GM18499 (cell line): ENCODE data around the gene DLGAP5.

Experiments used
- ATAC-seq: cut with Tn5 transposase; IDR thresholded peaks from one replicate; pipeline ENCODE4 v1.9.1; 2021; ENCODE audit warnings: moderate number of reproducible peaks; ENCODE audit not compliant: insufficient read depth, unreplicated experiment

Gene DLGAP5

DNA sequence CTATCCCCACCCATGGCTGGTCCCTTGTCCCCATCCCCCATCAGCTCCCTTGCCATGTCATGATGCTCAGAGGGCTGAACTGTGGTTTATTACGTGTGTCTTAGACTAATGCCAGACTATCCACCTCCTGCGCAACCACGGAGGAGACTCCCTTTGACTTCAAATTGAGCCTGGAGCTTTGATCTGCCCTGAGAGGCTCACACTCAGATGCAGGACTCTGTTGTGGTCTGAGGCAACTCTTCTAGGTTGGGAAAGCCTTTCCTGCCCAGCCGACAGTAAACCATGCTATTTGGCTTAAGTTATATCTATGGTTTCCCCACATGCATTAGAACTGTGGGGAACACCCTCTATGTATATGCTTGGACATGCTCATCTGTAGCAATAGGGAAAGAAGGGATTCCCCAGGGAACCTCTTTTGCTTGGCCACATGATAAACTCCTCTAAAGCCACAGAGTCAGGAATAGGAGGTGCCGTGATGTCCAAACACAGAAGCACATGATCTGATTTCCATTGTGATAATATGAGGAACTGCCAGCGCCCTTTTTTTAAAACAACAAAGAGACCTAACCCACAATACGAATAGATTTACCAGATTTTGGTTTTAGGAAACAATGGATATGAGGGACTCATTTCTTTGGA, 73.5 kb downstream of the DLGAP5 start:
- no peak for ATAC-seq

DNA sequence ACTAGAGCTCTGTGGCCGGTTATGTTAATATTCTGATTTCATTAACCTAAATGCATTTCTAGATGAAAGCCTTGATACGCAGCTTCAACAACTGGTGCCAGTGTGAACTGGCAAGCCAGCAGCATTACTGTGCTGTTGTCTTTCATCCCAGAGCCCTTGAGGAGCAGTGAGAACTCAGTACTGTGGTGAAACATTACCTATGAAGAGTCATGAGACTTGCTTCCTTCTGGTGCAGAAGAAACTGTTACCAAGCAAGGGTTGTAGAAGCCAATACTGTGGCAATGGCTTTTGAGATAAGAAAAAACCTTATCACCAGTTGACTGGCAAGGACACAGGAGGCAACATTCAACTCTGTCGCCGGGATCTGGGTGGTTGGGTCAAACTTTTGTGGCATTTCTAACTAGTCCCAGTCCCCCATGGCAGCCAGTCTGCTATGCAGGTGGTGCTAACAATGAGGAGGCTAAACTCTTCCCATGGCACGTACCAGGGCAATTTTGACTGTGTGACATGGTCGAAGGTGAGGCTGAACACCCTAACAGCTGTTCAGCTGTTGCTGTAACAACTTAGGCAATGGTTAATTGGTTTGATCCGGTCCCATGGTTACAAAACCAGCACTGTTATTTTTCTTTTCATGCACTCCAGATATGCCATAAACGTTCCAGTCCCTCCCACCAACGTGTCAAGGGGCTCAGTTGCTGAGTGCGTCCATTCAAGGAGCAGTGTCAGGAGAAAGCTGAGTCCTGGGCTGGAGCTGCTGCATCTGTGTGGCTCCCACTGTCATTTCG, 74.9 kb downstream of the DLGAP5 start:
- ATAC-seq, result no peak

DNA sequence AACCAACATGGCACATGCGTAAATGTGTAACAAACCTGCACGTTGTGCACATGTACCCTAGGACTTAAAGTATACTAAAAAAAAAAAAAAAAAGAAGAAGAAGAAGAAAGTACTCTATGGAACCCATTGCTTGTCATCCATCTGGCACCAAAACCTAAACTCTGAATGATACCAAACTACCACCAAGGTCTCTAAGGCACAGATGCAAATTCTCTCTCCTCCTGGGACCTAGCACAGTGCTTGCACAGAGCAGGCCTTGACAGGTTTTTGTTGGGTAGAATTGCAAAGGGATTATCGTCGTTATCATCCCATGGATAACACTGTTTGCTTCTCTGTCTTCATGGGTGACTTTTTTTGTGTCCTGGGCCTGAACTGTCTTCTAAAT, 75.5 kb downstream of the DLGAP5 start:
- no peak for ATAC-seq

DNA sequence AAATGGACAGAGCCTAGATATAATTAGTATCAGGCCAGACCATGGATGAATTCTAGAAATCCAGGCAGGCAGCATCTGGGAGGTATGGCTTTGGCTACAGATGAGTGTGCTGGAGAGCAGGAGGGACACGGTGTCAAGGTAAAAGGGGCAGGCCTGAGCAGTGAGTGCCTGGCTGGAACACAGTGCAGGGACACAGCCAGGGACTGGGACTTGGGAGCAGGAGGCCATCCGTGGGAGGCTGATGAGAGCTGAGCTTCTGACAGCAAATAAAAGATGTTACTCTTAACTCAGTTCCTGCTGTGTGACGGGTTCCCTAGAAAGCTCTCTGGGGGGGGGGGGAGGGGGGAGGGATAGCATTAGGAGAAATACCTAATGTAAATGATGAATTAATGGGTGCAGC, 75.9 kb downstream of the DLGAP5 start:
- no peak for ATAC-seq

DNA sequence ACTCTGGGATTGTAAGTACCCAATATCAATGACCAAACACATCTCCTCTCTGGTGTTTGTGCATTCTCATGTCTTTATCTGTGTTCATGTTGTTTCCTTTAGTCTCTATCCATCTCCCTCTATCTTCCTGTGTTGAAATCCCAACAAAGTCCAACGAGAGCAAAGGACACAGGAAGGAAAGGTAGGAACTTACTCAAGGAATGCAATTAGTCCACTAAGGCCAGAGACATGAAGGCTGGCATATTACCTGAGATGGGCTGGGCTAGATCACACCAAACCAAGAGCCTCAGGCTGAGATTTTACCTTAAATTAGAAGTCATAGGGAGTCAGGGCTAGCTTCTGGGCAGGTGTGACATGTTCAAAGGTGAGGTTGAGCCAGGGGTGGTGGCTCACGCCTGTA, 76.7 kb downstream of the DLGAP5 start:
- no peak for ATAC-seq

DNA sequence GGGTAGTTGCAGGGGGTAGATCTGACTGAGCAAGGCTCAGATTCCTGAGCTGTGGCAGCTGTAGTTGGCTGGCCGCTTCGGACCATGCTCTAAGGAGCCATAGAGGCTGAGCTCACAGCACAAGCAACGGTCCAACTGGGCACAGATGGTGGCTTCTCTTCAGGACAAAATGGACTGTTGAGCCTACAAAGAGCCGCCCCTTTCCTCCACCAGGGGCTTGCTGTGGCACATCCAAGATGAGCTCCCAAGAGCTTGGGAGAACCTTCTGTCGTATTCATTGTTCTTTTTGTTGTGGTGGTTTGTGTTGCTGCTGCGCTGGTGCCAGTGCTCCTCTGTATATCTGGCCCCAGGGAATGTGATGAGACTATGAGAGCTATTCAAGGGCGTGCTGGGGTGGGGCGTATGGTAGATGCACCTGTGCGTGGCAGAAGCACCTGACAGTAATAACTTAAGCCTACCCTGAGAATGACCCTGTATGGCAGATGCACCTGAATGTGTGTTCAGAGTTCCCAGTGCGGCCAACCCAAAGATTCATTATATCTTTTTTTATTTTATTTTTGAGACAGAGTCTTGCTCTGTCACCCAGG, 80.2 kb downstream of the DLGAP5 start:
- ATAC-seq, result no peak

DNA sequence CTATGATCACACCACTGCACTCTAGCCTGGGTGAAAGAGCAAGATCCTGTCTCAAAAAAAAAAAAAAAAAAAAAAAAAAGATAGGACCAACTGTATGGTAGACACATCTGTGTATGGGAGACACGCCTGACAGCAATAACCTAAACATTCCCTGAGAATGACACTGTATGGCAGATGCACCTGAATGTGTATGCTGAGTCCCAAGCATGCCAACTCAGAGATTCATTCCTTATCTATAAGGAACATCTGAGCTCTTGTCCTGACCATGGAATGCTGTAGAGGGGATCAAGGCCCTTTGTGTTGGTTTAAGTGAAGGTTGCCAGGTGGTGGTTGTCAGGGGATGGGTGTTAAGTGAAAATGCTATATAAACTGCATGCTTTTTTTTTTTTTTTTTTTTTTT, 81.5 kb downstream of the DLGAP5 start:
- ATAC-seq, result no peak

DNA sequence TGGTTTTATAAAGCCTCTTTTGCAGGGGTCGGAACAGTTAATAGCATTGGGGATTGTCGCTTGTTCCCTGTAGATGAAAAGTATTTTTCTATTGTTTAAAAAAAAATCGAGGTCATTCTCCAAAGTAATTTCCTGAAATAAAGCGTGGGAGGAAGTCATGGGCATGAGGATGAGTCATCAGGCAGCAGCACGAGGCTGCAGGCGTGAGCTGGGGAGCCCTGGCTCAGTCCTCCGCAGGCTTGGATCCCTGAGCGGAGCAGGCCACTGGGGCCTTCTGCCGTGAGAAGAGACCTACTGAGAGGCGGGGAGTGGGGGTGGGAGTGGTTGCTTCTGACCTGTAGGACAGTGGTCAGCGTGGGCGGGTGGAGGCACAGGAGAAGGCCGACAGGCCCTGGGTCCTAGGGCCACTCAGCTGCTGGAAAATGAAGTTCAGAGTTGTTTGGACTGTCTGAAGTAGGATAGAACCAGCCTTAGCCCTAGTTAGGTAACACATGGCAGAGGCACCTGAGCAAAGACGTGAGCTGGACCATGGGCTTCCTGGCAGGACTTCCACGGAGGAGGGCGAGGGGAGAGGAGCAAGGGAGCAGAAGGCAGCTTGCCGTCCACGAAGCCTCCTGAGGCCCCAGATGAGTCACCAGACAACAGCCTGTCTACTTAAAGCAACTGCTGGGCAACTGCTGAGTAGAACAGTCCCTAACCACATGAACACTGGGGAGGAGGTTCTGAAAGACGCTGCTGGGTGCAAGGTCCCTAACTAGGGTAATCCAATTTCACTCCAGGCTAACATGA, 83.4 kb downstream of the DLGAP5 start:
- no peak for ATAC-seq

DNA sequence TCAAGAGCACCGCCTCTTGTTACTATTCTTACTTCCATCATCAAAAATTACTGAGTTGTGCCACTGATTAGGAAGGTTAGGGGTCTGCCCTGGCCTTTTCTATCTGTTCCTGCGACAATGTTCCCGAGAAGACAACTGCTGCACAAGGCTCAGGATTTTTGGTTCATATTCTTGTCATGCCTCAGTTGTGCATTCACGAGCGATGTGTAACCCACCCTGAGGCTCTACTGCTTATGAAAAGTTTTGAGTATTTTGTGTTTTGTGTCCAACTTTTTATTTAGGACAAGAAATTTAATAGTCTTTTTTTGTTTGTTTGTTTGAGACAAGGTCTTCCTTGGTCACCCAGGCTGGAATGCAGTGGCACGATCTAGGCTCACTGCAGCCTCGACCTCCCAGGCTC, 85.4 kb downstream of the DLGAP5 start:
- no peak for ATAC-seq

DNA sequence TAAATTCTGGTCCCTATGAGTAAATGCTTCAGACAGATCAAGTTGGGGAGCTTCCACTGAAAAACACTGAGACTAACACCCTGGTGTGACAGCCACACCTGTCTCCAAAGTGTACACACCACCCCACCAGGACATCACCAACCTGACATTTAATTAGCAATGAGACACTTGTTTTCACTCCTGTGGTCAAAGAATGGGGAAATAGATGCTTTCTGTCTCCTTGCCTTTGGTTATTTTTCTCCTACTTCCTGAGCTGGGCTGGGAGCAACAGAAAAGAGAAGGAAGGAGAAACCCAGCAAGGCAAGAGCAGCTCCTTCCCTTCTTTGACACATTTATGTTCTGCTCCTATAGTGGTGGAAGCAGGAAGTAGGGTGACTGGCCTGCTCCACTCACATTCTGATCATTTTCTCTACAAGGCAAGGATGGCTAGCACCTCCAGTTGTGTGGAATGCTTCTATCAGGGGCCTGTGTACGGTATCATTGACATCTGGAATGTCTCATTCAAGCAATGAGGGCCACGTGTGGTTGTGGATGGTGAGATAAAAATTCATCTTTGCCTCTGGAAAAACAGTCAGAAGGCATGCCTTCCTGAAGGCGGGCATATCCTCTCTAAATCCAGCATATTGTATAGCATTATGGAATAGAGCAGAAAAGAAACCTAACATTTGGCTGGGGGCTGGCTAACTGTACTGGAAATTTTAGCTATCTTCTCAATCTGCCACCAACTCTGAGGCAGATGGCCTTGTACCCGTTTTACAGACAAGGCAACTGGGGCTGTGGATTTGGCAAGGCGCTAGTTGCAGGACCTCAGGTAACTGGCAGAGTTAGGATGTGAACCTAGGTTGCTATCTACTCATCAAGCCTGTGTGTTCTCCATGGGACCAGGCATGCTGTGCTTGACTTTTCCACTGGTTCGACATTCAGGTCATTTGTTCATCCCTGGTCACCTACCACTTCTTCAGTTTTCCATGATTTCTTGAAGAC, 87.1 kb downstream of the DLGAP5 start:
- ATAC-seq, result no peak

DNA sequence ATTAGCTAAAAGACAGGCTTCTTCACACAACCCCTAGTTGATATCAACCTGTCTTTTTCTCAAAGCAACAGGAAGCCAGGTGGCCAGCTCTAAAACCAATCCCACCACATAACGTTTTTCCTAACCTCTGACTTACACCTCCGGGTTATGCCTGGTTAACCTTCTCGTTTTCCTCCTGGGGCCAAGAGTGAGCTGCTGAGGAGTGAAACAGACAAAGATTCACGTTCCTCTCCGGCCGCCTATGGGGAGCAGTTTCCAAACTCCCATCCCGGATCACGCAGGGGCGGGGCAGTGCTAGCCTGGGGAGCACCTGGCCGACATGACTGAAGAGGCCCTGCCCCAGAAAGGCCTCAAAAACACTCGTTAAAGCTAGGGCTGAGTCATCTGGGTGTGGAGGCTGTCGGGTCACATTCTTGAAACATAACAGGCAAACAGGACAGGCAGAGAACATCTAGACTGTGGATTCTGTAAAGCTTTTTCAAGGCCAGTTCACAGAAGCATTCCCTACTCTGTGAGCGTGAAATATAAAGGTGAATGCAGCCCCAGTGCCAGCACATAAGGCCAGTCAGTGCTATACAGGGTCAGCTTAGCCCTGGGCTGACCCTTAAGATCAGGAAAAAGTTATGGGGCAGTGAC, 88.3 kb downstream of the DLGAP5 start:
- peak; percentile 20 for ATAC-seq

DNA sequence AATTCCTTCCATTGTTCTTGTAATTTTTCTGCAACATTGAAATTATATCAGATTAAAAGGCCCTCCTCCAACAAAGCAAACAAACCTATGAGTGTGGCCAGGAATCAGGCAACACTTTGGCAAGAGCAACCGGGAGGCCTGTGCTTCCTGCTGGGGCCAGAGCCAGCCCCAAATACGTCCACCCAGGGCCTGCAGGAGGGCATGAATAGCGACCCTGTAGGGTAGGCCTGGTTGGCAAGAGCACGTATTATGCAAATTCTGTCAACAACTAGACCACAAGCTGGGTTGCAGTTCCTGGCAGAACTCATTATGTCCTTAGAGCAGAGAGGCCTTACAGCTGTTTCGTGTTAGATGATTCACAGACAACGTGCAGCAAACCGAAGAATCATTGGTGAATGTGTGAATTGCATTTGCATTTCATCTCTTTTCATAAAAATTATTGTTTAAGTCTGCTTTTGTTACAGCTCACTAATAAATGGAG, 89.2 kb downstream of the DLGAP5 start:
- ATAC-seq, result peak; percentile 40

DNA sequence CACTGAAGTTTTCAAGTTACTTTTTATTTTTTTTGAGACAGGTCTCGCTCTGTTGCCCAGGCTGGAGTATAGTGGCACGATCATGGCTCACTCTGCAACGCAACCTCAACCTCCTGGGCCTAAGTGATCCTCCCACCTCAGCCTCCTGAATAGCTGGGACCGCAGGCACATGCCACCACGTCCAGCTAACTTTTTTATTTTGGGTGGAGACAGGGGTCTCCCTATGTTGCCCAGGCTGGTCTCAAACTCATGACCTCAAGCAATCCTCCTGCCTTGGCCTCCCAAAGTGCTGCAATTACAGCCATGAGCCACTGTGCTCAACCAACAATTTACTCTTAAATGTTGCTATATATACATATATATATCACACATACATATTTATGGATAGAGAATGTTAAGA, 89.7 kb downstream of the DLGAP5 start:
- ATAC-seq, result no peak

DNA sequence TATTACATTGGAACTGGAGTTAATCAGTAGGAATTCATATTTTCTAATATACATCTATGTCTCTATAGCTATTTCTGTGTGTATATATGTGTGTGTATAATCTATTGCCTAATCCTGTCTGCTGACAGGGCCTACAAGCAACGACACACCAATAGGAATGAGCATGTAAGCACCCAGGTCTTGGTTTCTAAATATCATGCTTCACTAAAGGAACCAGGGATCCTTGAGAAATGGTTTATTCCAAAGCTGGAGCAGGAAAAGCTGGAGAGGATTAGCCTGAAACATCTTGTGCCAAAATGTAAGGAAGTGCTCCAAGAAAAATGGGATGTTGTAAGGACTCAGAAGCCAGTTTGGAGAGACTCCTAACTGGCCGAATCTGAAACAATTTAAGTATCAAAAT, 91.6 kb downstream of the DLGAP5 start:
- ATAC-seq, result no peak

DNA sequence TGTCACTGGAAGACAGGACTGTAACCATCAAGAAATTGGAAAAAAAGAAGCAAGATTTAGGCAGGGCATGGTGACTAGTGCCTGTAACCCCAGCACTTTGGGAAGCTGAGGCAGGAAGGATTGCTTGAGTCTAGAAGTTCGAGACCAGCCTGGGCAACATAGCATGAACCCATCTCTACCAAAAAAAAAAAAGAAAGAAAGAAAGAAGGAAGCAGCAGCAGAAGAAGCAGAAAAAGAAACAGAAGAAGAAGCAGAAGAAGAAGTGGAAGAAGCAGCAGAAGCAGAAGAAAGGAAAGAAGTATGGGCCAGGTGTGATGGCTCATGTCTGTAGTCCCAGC, 92.9 kb downstream of the DLGAP5 start:
- no peak for ATAC-seq
